Measurements from ENCODE around the gene SPP1.

GRCh38 chr4:87934157-87934704 lies 41.3 kb upstream of the SPP1 start:
- TF ChIP-seq CTCF (conservative IDR thresholded peaks at IDR 0.05; ENCODE audit: low read depth, low read length) (no peak), EZH2 (IDR thresholded peaks at IDR 0.05; ENCODE audit: low read length, unreplicated experiment) (no peak)
